Measurements from ENCODE around the gene ERG.

Gene ERG

GRCh38 chr21:38402795-38403194 is 95.5 kb downstream of the ERG start:
- no peak overlapping the region for H3K4me3 ChIP-seq
- no peak overlapping the region for H3K27ac ChIP-seq

GRCh38 chr21:38402291-38402690 is 96.0 kb downstream of the ERG start:
- Histone ChIP-seq H3K4me3 (no peak overlapping the region), H3K27ac (no peak overlapping the region)

- Histone ChIP-seq H3K4me3 (no peak overlapping the region), H3K27ac (no peak overlapping the region)
Measured at GRCh38 chr21:38401191-38401926, 96.9 kb downstream of the ERG start.

- Histone ChIP-seq H3K27ac (no peak overlapping the region), H3K4me3 (no peak overlapping the region)
Measured at GRCh38 chr21:38400195-38400919, 97.9 kb downstream of the ERG start.

- no peak overlapping the region for H3K4me3 ChIP-seq
Measured at GRCh38 chr21:38399103-38399502, 99.2 kb downstream of the ERG start.

GRCh38 chr21:38396325-38396724 is 102.0 kb downstream of the ERG start:
- no peak overlapping the region for H3K4me3 ChIP-seq
- no peak overlapping the region for H3K27ac ChIP-seq

More at GRCh38 chr21:38399103-38399502, 99.2 kb downstream of the ERG start:
- H3K27ac ChIP-seq: no peak overlapping the region

GRCh38 chr21:38395581-38395980 is 102.7 kb downstream of the ERG start:
- H3K4me3 ChIP-seq: no peak overlapping the region
- no peak overlapping the region for H3K27ac ChIP-seq

GRCh38 chr21:38392661-38393060 is 105.6 kb downstream of the ERG start:
- no peak overlapping the region for H3K4me3 ChIP-seq
- no peak overlapping the region for H3K27ac ChIP-seq

- no peak overlapping the region for H3K27ac ChIP-seq
- no peak overlapping the region for H3K4me3 ChIP-seq
Measured at GRCh38 chr21:38389896-38390295, 108.4 kb downstream of the ERG start.

- H3K4me3 ChIP-seq: no peak overlapping the region
- no peak overlapping the region for H3K27ac ChIP-seq
Measured at GRCh38 chr21:38389354-38389676, 109.0 kb downstream of the ERG start.

GRCh38 chr21:38388647-38389353 is 109.5 kb downstream of the ERG start:
- H3K4me3 ChIP-seq: no peak overlapping the region
- no peak overlapping the region for H3K27ac ChIP-seq

- no peak overlapping the region for H3K27ac ChIP-seq
- H3K4me3 ChIP-seq: no peak overlapping the region
Measured at GRCh38 chr21:38388203-38388602, 110.1 kb downstream of the ERG start.

GRCh38 chr21:38386967-38387366 is 111.3 kb downstream of the ERG start:
- Histone ChIP-seq H3K4me3 (no peak overlapping the region), H3K27ac (no peak overlapping the region)

GRCh38 chr21:38385427-38386175 is 112.7 kb downstream of the ERG start:
- no peak overlapping the region for H3K4me3 ChIP-seq
- H3K27ac ChIP-seq: no peak overlapping the region

GRCh38 chr21:38384675-38385426 is 113.4 kb downstream of the ERG start:
- H3K4me3 ChIP-seq: no peak overlapping the region
- H3K27ac ChIP-seq: no peak overlapping the region

- no peak overlapping the region for H3K27ac ChIP-seq
- H3K4me3 ChIP-seq: no peak overlapping the region
Measured at GRCh38 chr21:38384238-38384560, 114.1 kb downstream of the ERG start.

- no peak overlapping the region for H3K4me3 ChIP-seq
- H3K27ac ChIP-seq: no peak overlapping the region
Measured at GRCh38 chr21:38383411-38384237, 114.7 kb downstream of the ERG start.

- H3K4me3 ChIP-seq: no peak overlapping the region
- H3K27ac ChIP-seq: peak overlapping the region in 1 of 21 experiments; percentile 13
Measured at GRCh38 chr21:38380481-38381137, 117.7 kb downstream of the ERG start.

Measured in skin epidermis (tissue), 12 donors.